HepG2 (cell line): ENCODE results near the gene LITAF. TPM values are rescaled to one million over a fixed set of nuclear protein-coding genes. Genes with fewer than 3 reads are reported as not detected.

Source experiments
- ARID2 ChIP-seq: sonication (generic); formaldehyde crosslinking; IDR thresholded peaks from 2 replicates; pipeline ENCODE4 v1.8.1; 2022; ENCODE audit warnings: mild to moderate bottlenecking, missing genetic modification reagents, borderline replicate concordance
- DNMT3B ChIP-seq: conservative IDR thresholded peaks from 2 replicates; pipeline ENCODE4 v1.6.1; 2016; ENCODE audit warnings: missing biosample characterization, control low read depth
- HMG20B ChIP-seq: conservative IDR thresholded peaks from 2 replicates; pipeline ENCODE4 v1.6.1; 2016; ENCODE audit warnings: missing genetic modification reagents, missing compliant biosample characterization
- MED13 ChIP-seq: sonication (generic); formaldehyde crosslinking; IDR thresholded peaks from 2 replicates; pipeline ENCODE4 v1.5.0; 2020; ENCODE audit warnings: missing genetic modification reagents
- MTA1 ChIP-seq: sonication (generic); formaldehyde crosslinking; IDR thresholded peaks from 2 replicates; pipeline ENCODE4 v1.4.0; 2020; ENCODE audit warnings: missing genetic modification reagents, mild to moderate bottlenecking, borderline replicate concordance
- RBAK ChIP-seq: sonication (generic); formaldehyde crosslinking; IDR thresholded peaks from 2 replicates; pipeline ENCODE4 v1.5.1; 2020; ENCODE audit warnings: mild to moderate bottlenecking, missing genetic modification reagents
- RFX1 ChIP-seq: fragments of 450-650 bp; IDR thresholded peaks from 2 replicates; pipeline ENCODE4 v1.6.1; 2017
- SMYD3 ChIP-seq: sonication (generic); formaldehyde crosslinking; IDR thresholded peaks from 2 replicates; pipeline ENCODE4 v1.8.1; 2023; ENCODE audit warnings: mild to moderate bottlenecking, missing genetic modification reagents
- TEAD3 ChIP-seq: optimal IDR thresholded peaks from 2 replicates; pipeline ENCODE3; 2016; ENCODE audit warnings: borderline replicate concordance
- THAP11 ChIP-seq: IDR thresholded peaks from 2 replicates; pipeline ENCODE4 v1.6.1; 2016; ENCODE audit warnings: missing biosample characterization, missing genetic modification reagents
- ZNF232 ChIP-seq: sonication (generic); formaldehyde crosslinking; IDR thresholded peaks from 2 replicates; pipeline ENCODE4 v1.4.0; 2020; ENCODE audit warnings: missing genetic modification reagents, borderline replicate concordance
- polyA plus RNA-seq, 8 experiments: library from polyadenylated mRNA; depleted of rRNA in 3 of 8; stranded (reverse) in 7 of 8; unstranded in 1 of 8; fragments of >200 nt; fragmentation: Illumina TruSeq in 4 of 8; extraction: Trizol in 4 of 8; gene quantifications; 2 replicates each; pipeline versions ENCODE4 v1.2.1 to v1.2.3, GENCODE V29; 2011 to 2016; ENCODE audit warnings: low read depth in 4 of 8, missing spikeins in 1 of 8, mixed read lengths in 1 of 8; ENCODE audit not compliant: insufficient read depth in 1 of 8
- total RNA-seq, 5 experiments: library from RNA; depleted of rRNA; stranded (reverse); fragments of >200 nt; fragmentation: Illumina TruSeq; extraction: Trizol; gene quantifications; 2 replicates each; pipeline ENCODE4 v1.2.3, GENCODE V29; 2016; ENCODE audit warnings: low read depth in 1 of 5
- TF ChIP-seq, protein P1 (sequence below): sonication (generic); formaldehyde crosslinking; IDR thresholded peaks from 2 replicates; pipeline ENCODE4 v1.5.1; 2020; ENCODE audit warnings: missing genetic modification reagents, mild to moderate bottlenecking, borderline replicate concordance
- TF ChIP-seq, protein P2 (sequence below): sonication (generic); formaldehyde crosslinking; IDR thresholded peaks from 2 replicates; pipeline ENCODE4 v1.4.0; 2020; ENCODE audit warnings: mild to moderate bottlenecking, missing genetic modification reagents
- TF ChIP-seq, protein P3 (sequence below): IDR thresholded peaks from 2 replicates; pipeline ENCODE4 v1.6.1; 2016; ENCODE audit warnings: missing genetic modification reagents, missing compliant biosample characterization
- TF ChIP-seq, protein P4 (sequence below): sonication (generic); formaldehyde crosslinking; IDR thresholded peaks from 2 replicates; pipeline ENCODE4 v1.8.1; 2023; ENCODE audit warnings: mild to moderate bottlenecking, moderate library complexity, missing genetic modification reagents

Gene LITAF
- total and polyA plus RNA-seq, 2 of the 13 experiments (the other 11 are each of a cell fraction or from before 2014, with no cell fraction given) = 80.1 to 141 TPM

DNA sequence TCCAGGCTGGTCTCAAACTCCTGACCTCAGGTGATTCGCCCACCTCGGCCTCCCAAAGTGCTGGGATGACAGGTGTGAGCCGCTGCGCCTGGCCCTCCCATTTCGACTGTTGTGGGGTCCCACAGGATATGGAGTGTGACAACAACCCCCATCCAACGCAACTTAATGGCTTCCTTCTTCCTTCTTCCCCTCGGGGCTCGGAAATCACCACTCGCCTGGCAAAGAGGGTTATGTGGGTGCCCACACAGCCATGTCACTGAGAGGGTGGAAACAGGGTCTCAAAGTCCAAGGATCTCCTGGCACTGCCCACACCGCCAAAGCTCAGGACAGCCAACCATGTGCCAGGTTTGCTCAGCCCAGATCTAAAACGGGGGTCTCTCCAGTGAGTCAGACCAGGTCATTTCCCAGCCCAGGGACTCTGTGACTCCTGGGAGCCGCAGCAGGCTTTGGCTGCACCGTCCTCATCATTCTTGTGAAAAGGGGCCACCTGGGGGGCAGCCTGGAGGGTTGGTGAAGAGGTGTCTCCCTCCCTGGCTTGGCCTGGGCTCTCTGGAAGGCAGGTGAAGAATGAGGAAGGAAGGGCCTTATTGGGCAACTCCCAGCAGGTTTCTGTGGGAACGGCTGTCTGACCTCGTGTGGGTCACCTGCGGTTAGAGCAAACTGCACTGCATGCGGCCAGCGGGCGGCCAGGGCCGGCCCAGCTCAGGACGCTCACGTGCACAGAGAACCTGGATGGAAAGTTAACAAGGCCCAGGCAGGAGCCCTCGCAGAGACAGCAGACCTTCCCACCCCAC, 25.3 kb upstream of the LITAF start (continued):
- TF ChIP-seq, protein P1, sequence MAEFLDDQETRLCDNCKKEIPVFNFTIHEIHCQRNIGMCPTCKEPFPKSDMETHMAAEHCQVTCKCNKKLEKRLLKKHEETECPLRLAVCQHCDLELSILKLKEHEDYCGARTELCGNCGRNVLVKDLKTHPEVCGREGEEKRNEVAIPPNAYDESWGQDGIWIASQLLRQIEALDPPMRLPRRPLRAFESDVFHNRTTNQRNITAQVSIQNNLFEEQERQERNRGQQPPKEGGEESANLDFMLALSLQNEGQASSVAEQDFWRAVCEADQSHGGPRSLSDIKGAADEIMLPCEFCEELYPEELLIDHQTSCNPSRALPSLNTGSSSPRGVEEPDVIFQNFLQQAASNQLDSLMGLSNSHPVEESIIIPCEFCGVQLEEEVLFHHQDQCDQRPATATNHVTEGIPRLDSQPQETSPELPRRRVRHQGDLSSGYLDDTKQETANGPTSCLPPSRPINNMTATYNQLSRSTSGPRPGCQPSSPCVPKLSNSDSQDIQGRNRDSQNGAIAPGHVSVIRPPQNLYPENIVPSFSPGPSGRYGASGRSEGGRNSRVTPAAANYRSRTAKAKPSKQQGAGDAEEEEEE (CRISPR knock-in tag) = no peak
- TF ChIP-seq HMG20B (CRISPR knock-in tag) (peak; percentile 94; the same call in 1 of the 2 replicates), THAP11 (CRISPR knock-in tag) (peak; percentile 84), MED13 (CRISPR knock-in tag) (no peak), DNMT3B (CRISPR knock-in tag) (peak; percentile 92; the same call in 1 of the 2 replicates), MTA1 (CRISPR knock-in tag) (peak; percentile 94; the same call in 1 of the 2 replicates), TEAD3 (CRISPR knock-in tag) (peak; percentile 95), RBAK (CRISPR knock-in tag) (peak; percentile 16; the same call in 1 of the 2 replicates), ARID2 (peak; percentile 64; the same call in 1 of the 2 replicates), SMYD3 (CRISPR knock-in tag) (no peak; the same call in 1 of the 2 replicates), ZNF232 (CRISPR knock-in tag) (peak; percentile 98), RFX1 (peak; percentile 26; the same call in 1 of the 2 replicates)
- TF ChIP-seq, protein P2, sequence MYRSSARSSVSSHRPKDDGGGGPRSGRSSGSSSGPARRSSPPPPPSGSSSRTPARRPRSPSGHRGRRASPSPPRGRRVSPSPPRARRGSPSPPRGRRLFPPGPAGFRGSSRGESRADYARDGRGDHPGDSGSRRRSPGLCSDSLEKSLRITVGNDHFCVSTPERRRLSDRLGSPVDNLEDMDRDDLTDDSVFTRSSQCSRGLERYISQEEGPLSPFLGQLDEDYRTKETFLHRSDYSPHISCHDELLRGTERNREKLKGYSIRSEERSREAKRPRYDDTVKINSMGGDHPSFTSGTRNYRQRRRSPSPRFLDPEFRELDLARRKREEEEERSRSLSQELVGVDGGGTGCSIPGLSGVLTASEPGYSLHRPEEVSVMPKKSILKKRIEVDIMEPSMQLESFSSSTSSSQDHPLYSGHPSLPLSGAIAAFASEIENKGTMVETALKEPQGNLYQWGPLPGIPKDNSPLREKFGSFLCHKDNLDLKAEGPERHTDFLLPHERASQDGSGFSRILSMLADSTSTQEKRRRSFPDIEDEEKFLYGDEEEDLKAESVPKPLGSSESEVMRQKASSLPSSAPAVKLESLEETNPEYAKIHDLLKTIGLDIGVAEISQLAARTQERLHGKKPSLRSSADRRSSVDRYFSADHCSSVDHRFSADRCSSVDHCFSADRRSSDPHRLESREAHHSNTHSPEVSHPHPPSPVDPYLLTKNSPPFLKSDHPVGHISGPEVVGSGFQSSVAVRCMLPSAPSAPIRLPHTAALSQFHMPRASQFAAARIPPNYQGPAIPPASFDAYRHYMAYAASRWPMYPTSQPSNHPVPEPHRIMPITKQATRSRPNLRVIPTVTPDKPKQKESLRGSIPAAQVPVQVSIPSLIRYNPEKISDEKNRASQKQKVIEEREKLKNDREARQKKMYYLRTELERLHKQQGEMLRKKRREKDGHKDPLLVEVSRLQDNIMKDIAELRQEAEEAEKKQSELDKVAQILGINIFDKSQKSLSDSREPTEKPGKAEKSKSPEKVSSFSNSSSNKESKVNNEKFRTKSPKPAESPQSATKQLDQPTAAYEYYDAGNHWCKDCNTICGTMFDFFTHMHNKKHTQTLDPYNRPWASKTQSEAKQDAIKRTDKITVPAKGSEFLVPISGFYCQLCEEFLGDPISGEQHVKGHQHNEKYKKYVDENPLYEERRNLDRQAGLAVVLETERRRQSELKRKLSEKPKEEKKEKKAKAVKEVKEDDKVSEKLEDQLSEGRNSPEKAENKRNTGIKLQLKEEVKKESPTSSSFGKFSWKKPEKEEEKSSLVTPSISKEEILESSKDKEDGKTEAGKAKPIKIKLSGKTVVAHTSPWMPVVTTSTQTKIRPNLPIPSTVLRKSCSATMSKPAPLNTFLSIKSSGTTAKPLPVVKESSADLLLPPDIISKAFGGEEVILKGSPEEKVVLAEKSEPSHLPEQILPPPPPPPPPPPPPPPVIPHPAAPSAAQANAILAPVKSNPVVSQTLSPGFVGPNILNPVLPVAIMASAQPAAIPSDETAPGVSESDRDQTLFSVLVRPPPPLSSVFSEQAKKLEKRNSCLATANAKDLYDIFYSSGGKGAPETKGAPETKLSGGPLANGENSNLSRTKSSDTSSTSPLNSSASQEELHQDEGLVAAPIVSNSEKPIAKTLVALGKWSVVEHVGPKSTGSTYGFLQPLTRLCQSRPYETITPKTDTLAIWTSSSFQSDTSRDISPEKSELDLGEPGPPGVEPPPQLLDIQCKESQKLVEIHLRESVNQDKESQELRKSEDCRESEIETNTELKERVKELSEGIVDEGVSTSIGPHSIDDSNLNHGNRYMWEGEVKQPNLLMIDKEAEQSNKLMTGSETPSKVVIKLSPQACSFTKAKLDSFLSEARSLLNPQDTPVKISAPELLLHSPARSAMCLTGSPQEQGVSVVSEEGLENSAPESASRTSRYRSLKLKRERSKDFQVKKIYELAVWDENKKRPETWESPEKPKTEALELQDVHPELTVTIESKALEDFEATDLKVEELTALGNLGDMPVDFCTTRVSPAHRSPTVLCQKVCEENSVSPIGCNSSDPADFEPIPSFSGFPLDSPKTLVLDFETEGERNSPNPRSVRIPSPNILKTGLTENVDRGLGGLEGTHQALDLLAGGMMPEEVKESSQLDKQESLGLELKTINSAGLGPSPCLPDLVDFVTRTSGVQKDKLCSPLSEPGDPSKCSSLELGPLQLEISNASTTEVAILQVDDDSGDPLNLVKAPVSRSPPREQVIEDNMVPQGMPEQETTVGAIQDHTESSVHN = peak; percentile 96
- TF ChIP-seq, protein P3, sequence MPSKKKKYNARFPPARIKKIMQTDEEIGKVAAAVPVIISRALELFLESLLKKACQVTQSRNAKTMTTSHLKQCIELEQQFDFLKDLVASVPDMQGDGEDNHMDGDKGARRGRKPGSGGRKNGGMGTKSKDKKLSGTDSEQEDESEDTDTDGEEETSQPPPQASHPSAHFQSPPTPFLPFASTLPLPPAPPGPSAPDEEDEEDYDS = peak; percentile 67; the same call in 1 of the 2 replicates
- TF ChIP-seq, protein P4, sequence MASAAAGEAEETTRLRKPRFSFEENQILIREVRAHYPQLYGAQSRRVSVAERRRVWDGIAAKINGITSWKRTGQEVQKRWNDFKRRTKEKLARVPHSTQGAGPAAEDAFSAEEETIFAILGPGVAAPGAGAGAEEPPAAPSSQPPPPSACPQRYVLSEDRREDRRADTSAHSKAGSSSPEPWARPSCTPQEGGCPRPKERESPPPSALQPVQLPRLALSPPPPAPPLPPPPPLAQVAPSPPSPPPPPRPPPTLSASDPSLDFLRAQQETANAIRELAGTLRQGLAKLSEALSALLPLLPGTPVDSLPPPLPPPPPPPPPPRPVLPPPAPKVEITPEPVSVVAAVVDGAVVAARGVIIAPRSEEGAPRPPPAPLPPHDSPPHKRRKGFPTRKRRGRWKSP (CRISPR knock-in tag) = peak; percentile 96
